OCI-LY1 (cell line): Measurements from ENCODE around the gene C1QB.

Source experiments
- H2AFZ ChIP-seq: fragments of 200-600 bp; sonication (generic), shearing (Covaris generic); 2 replicates; pipeline ENCODE4 v1.6.0; 2014; ENCODE audit warnings: antibody characterized with exemption, mild to moderate bottlenecking, low read length
- H3F3A ChIP-seq: fragments of 200-600 bp; sonication (generic), shearing (Covaris generic); 2 replicates; pipeline ENCODE4 v1.6.0; 2014; ENCODE audit warnings: mild to moderate bottlenecking, antibody characterized with exemption, low read length, moderate library complexity; ENCODE audit not compliant: insufficient read depth
- H3K27ac ChIP-seq: fragments of 200-600 bp; sonication (generic); 2 replicates; pipeline ENCODE4 v1.5.1; 2014; ENCODE audit warnings: low read length, mixed run types, mild to moderate bottlenecking, low read depth; ENCODE audit not compliant: poor library complexity, severe bottlenecking
- H3K27me3 ChIP-seq: fragments of 200-600 bp; sonication (generic); 2 replicates; pipeline ENCODE4 v1.6.0; 2014; ENCODE audit warnings: antibody characterized with exemption, mild to moderate bottlenecking, low read length, moderate library complexity; ENCODE audit not compliant: insufficient read depth
- H3K36me3 ChIP-seq: fragments of 200-600 bp; sonication (generic); 2 replicates; pipeline ENCODE4 v1.6.1; 2014; ENCODE audit warnings: mild to moderate bottlenecking, antibody characterized with exemption, low read length, moderate library complexity, mixed read lengths; ENCODE audit not compliant: insufficient read depth
- H3K4me1 ChIP-seq: fragments of 200-600 bp; sonication (generic); 2 replicates; pipeline ENCODE4 v1.5.1; 2014; ENCODE audit warnings: mild to moderate bottlenecking, low read length, moderate library complexity; ENCODE audit not compliant: insufficient read depth, severe bottlenecking
- H3K4me2 ChIP-seq: fragments of 200-600 bp; sonication (generic), shearing (Covaris generic); 2 replicates; pipeline ENCODE4 v1.6.1; 2014; ENCODE audit warnings: low read length
- H3K4me3 ChIP-seq: fragments of 200-600 bp; sonication (generic); 2 replicates; pipeline ENCODE4 v1.5.1; 2014; ENCODE audit warnings: low read length, low read depth, mild to moderate bottlenecking, mixed read lengths; ENCODE audit not compliant: poor library complexity, severe bottlenecking
- H3K79me2 ChIP-seq: fragments of 200-600 bp; shearing (Covaris generic); 2 replicates; pipeline ENCODE4 v1.6.1; 2016; ENCODE audit warnings: mixed run types, low read length, mixed read lengths; ENCODE audit not compliant: insufficient read depth
- H3K9ac ChIP-seq: fragments of 200-600 bp; sonication (generic), shearing (Covaris generic); 2 replicates; pipeline ENCODE4 v1.6.1; 2014; ENCODE audit warnings: mild to moderate bottlenecking, low read length, mixed read lengths
- H3K9me2 ChIP-seq: fragments of 200-600 bp; sonication (generic), shearing (Covaris generic); 2 replicates; pipeline ENCODE4 v1.6.1; 2014; ENCODE audit warnings: low read depth, mild to moderate bottlenecking, low read length, mixed read lengths
- H3K9me3 ChIP-seq: fragments of 200-600 bp; shearing (Covaris generic); 2 replicates; pipeline ENCODE4 v1.6.1; 2014; ENCODE audit warnings: low read length, mixed read lengths
- H4K20me1 ChIP-seq: fragments of 200-600 bp; sonication (generic), shearing (Covaris generic); 2 replicates; pipeline ENCODE4 v1.6.0; 2016; ENCODE audit warnings: mild to moderate bottlenecking, low read length; ENCODE audit not compliant: insufficient read depth
- CTCF ChIP-seq: fragments of 200-600 bp; sonication (generic), shearing (Covaris generic); IDR thresholded peaks from 2 replicates; pipeline ENCODE4 v1.5.1; 2017; ENCODE audit warnings: mild to moderate bottlenecking, antibody characterized with exemption, low read length, moderate library complexity, mixed read lengths
- EZH2 ChIP-seq: fragments of 200-600 bp; sonication (generic), shearing (Covaris generic); IDR thresholded peaks from 2 replicates; pipeline ENCODE4 v1.8.0; 2017; ENCODE audit warnings: borderline replicate concordance, mixed run types, mild to moderate bottlenecking, antibody characterized with exemption, low read length, moderate library complexity, mixed read lengths

C1QB gene

GRCh38 chr1:22677931-22678896 is 25.2 kb downstream of the C1QB start:
- Histone ChIP-seq H3K27ac (no peak overlapping the region), H3K9ac (no peak overlapping the region), H3K27me3 (no peaks in the 10 kb centered on the region), H3F3A (no peaks in the 10 kb centered on the region), H2AFZ (no peak overlapping the region), H3K79me2 (no peaks in the 10 kb centered on the region), H3K9me3 (no peaks in the 10 kb centered on the region), H3K4me3 (no peak overlapping the region), H3K4me1 (no peaks in the 10 kb centered on the region), H3K4me2 (no peak overlapping the region), H3K36me3 (no peaks in the 10 kb centered on the region), H4K20me1 (no peaks in the 10 kb centered on the region), H3K9me2 (no peaks in the 10 kb centered on the region)
- no peak for TF ChIP-seq EZH2
- no peak for TF ChIP-seq CTCF

- no peaks in the 10 kb centered on the region for H3K4me1 ChIP-seq
- H3K36me3 ChIP-seq, result no peaks in the 10 kb centered on the region
- H3K9me2 ChIP-seq, result no peaks in the 10 kb centered on the region
- no peak overlapping the region for H3K27ac ChIP-seq
- no peaks in the 10 kb centered on the region for H3F3A ChIP-seq
- no peaks in the 10 kb centered on the region for H3K79me2 ChIP-seq
- no peak for TF ChIP-seq EZH2
- no peak for TF ChIP-seq CTCF
- no peaks in the 10 kb centered on the region for H4K20me1 ChIP-seq
- no peak overlapping the region for H3K9ac ChIP-seq
- H3K4me2 ChIP-seq, result no peak overlapping the region
- no peaks in the 10 kb centered on the region for H3K9me3 ChIP-seq
- no peak overlapping the region for H2AFZ ChIP-seq
- no peak overlapping the region for H3K4me3 ChIP-seq
- H3K27me3 ChIP-seq, result no peaks in the 10 kb centered on the region
These were observed 27.7 kb downstream of the C1QB start for GRCh38 chr1:22680726-22681125.

GRCh38 chr1:22681556-22682276 is 28.7 kb downstream of the C1QB start:
- no peak for TF ChIP-seq CTCF
- TF ChIP-seq EZH2, result no peak
- no peak overlapping the region for H3K27ac ChIP-seq
- no peaks in the 10 kb centered on the region for H3K9me3 ChIP-seq
- H3K4me1 ChIP-seq, result no peaks in the 10 kb centered on the region
- no peaks in the 10 kb centered on the region for H3F3A ChIP-seq
- no peak overlapping the region for H3K4me2 ChIP-seq
- H3K4me3 ChIP-seq, result no peak overlapping the region
- H3K9me2 ChIP-seq, result no peaks in the 10 kb centered on the region
- H3K27me3 ChIP-seq, result no peaks in the 10 kb centered on the region
- no peak overlapping the region for H2AFZ ChIP-seq
- no peaks in the 10 kb centered on the region for H3K79me2 ChIP-seq
- H4K20me1 ChIP-seq, result no peaks in the 10 kb centered on the region
- H3K9ac ChIP-seq, result no peak overlapping the region
- no peaks in the 10 kb centered on the region for H3K36me3 ChIP-seq
